Left renal cortex interstitium (tissue), 4 donors: ENCODE data around the gene CCT6B. TPM values are rescaled to one million over a fixed set of nuclear protein-coding genes. Genes with fewer than 3 reads are reported as not detected.

Experiments used
- DNase-seq, 4 donors: peaks; one replicate each; pipeline ENCODE4 v3.0.0-alpha.2; 2013; ENCODE audit warnings: low read depth in 4 of 4, low spot score in 2 of 4, missing footprints in 1 of 4
- polyA plus RNA-seq, 4 donors: library from polyadenylated mRNA; unstranded; fragments of 120-200 nt; gene quantifications; one replicate each; pipeline ENCODE4 v1.2.1, GENCODE V29; 2013; ENCODE audit not compliant: insufficient read length in 4 of 4

The CCT6B gene
- polyA plus RNA-seq, 4 donors = 4.3 to 7.4 (median 5.6) TPM

GRCh38 chr17:34892461-34893249 lies 68.6 kb downstream of the CCT6B start:
- DNase-seq = no peak

- no peak for DNase-seq
Observed at GRCh38 chr17:34886831-34887230, 74.4 kb downstream of the CCT6B start.

GRCh38 chr17:34885076-34885475 lies 76.2 kb downstream of the CCT6B start:
- no peak for DNase-seq

- no peak for DNase-seq
Observed at GRCh38 chr17:34884597-34884996, 76.7 kb downstream of the CCT6B start.

GRCh38 chr17:34883106-34884000 lies 77.9 kb downstream of the CCT6B start:
- no peak for DNase-seq

GRCh38 chr17:34879146-34879545 lies 82.1 kb downstream of the CCT6B start:
- DNase-seq = no peak

Other genes with a start within 250 kb of the CCT6B start
- gene ZNF830, start 80 bp upstream of the CCT6B start, polyA plus RNA-seq = 10 to 100 TPM; 23.8 to 29.0 (median 25.9) TPM
- gene LIG3, start 19.1 kb upstream of the CCT6B start, polyA plus RNA-seq = 10 to 100 TPM; 30.1 to 45.9 (median 37.3) TPM
- gene RFFL, start 102.2 kb upstream of the CCT6B start, polyA plus RNA-seq = 10 to 100 TPM; 17.8 to 25.2 (median 22.9) TPM
- 10 to 100 TPM in 3 of 4 donors, 1 to 10 TPM in 1; 9.8 to 14.5 (median 12.9) TPM for gene RAD51D, start 158.4 kb upstream of the CCT6B start, polyA plus RNA-seq
- gene FNDC8, start 160.2 kb upstream of the CCT6B start, polyA plus RNA-seq = under 1 TPM in 3 of 4 donors, not detected in 1; 0.22 to 0.27 (median 0.27) TPM
- 10 to 100 TPM; 16.7 to 22.8 (median 17.8) TPM for gene NLE1, start 180.8 kb upstream of the CCT6B start, polyA plus RNA-seq
- gene UNC45B, start 186.4 kb upstream of the CCT6B start, polyA plus RNA-seq = under 1 TPM; 0.06 to 0.16 (median 0.15) TPM
- not detected for gene SLC35G3, start 232.9 kb upstream of the CCT6B start, polyA plus RNA-seq